CD1c-positive myeloid dendritic cell (primary cell): Measurements from ENCODE around the gene RHBDD2.
A peak's percentile ranks its signal among the peaks of the same experiment; 100 is the strongest.
"Not testable (repeated sequence)": the region's sequence is repeated elsewhere in the genome, so short reads cannot be mapped to it uniquely, and the experiment has no call there.

ENCODE experiments used
- DNase-seq: peaks from one replicate; pipeline ENCODE4 v3.0.0-alpha.2; 2016; ENCODE audit errors: extremely low spot score

The RHBDD2 gene

GRCh38 chr7:75878769-75879611, at the start of gene RHBDD2:
Gene RHBDD2, plus strand, starts transcription at chr7:75879034. Its CDS starts 49 bp downstream, at chr7:75879083.
- peak; percentile 96 for DNase-seq

- DNase-seq: not testable (repeated sequence)
Measured at GRCh38 chr7:75829656-75830055, 49.2 kb upstream of the RHBDD2 start.

GRCh38 chr7:75830978-75831377, 47.9 kb upstream of the RHBDD2 start:
- DNase-seq: no peak

- DNase-seq: not testable (repeated sequence)
Measured at GRCh38 chr7:75833662-75834061, 45.2 kb upstream of the RHBDD2 start.

- DNase-seq: no peak
Measured at GRCh38 chr7:75835688-75836285, 43.0 kb upstream of the RHBDD2 start.

GRCh38 chr7:75836798-75837197, 42.0 kb upstream of the RHBDD2 start:
- no peak for DNase-seq

- DNase-seq: peak; percentile 78
Measured at GRCh38 chr7:75838281-75838930, 40.4 kb upstream of the RHBDD2 start.

- DNase-seq: no peak
Measured at GRCh38 chr7:75840029-75840428, 38.8 kb upstream of the RHBDD2 start.

- peak; percentile 94 for DNase-seq
Measured at GRCh38 chr7:75842836-75843446, 35.9 kb upstream of the RHBDD2 start.

- DNase-seq: no peak
Measured at GRCh38 chr7:75843613-75844116, 35.2 kb upstream of the RHBDD2 start.

GRCh38 chr7:75844158-75844557, 34.7 kb upstream of the RHBDD2 start:
- DNase-seq: no peak

- not testable (repeated sequence) for DNase-seq
Measured at GRCh38 chr7:75845132-75845531, 33.7 kb upstream of the RHBDD2 start.

- DNase-seq: peak; percentile 82
Measured at GRCh38 chr7:75847707-75848106, 31.1 kb upstream of the RHBDD2 start.

GRCh38 chr7:75849573-75849972, 29.3 kb upstream of the RHBDD2 start:
- DNase-seq: no peak

GRCh38 chr7:75850235-75850634, 28.6 kb upstream of the RHBDD2 start:
- DNase-seq: peak; percentile 84

- DNase-seq: peak; percentile 42
Measured at GRCh38 chr7:75854233-75854632, 24.6 kb upstream of the RHBDD2 start.

- not testable (repeated sequence) for DNase-seq
Measured at GRCh38 chr7:75854813-75855345, 24.0 kb upstream of the RHBDD2 start.

- DNase-seq: peak; percentile 94
Measured at GRCh38 chr7:75856536-75856935, 22.3 kb upstream of the RHBDD2 start.

GRCh38 chr7:75858410-75858809, 20.4 kb upstream of the RHBDD2 start:
- DNase-seq: no peak

GRCh38 chr7:75861636-75862035, 17.2 kb upstream of the RHBDD2 start:
- peak; percentile 89 for DNase-seq

- peak; percentile 32 for DNase-seq
Measured at GRCh38 chr7:75864251-75864650, 14.6 kb upstream of the RHBDD2 start.

- DNase-seq: peak; percentile 66
Measured at GRCh38 chr7:75866114-75866488, 12.7 kb upstream of the RHBDD2 start.
